H1 (cell line): Measurements from ENCODE around the gene FARSB. TPM values are rescaled to one million over a fixed set of nuclear protein-coding genes. Genes with fewer than 3 reads are reported as not detected.

Source experiments
- CTCF ChIA-PET: fragments of 300-600 bp; sonication (Branson Sonifier 250); formaldehyde crosslinking; loops from one replicate; lab custom pipeline; 2021; ENCODE audit not compliant: partially characterized antibody; lab: Charles Lee
- POLR2A ChIA-PET: fragments of 300-600 bp; sonication (Branson Sonifier 250); formaldehyde crosslinking; loops from one replicate; lab custom pipeline; 2021; ENCODE audit warnings: inconsistent platforms; ENCODE audit not compliant: partially characterized antibody; lab: Charles Lee
- DNase-seq, 2 experiments: peaks; one replicate each; pipeline versions ENCODE4 v3.0.0 to v3.0.0-alpha.2; 2010 to 2022; ENCODE audit warnings: low spot score in 2 of 2, low read depth in 1 of 2, mixed read lengths in 1 of 2
- FAIRE-seq: peaks from 2 replicates; lab custom pipeline; 2011; peaks lifted over from hg19 to GRCh38; lab: Jason Lieb, UNC
- H2AFZ ChIP-seq: 2 replicates; pipeline ENCODE4 v1.8.1; 2012; ENCODE audit warnings: low read length, inconsistent platforms
- H2AK5ac ChIP-seq: 2 replicates; pipeline ENCODE4 v1.6.1; 2013; ENCODE audit warnings: low read depth, low read length
- H2BK120ac ChIP-seq: replicated peaks from 2 replicates; pipeline ENCODE3; 2013; ENCODE audit warnings: low read depth, low read length, inconsistent platforms
- H2BK12ac ChIP-seq: 2 replicates; pipeline ENCODE4 v1.6.1; 2013; ENCODE audit warnings: low read depth, low read length
- H2BK15ac ChIP-seq: 2 replicates; pipeline ENCODE4 v1.6.1; 2013; ENCODE audit warnings: low read length
- H2BK20ac ChIP-seq: 2 replicates; pipeline ENCODE4 v1.6.1; 2013; ENCODE audit warnings: low read length
- H2BK5ac ChIP-seq: 2 replicates; pipeline ENCODE4 v1.6.1; 2013; ENCODE audit warnings: low read depth, low read length
- H3K14ac ChIP-seq: 2 replicates; pipeline ENCODE4 v1.6.1; 2013; ENCODE audit warnings: inconsistent platforms; ENCODE audit not compliant: insufficient read length
- H3K18ac ChIP-seq: 2 replicates; pipeline ENCODE4 v1.6.1; 2013; ENCODE audit warnings: low read length; ENCODE audit errors: extremely low read depth
- H3K23ac ChIP-seq: 2 replicates; pipeline ENCODE4 v1.6.1; 2013; ENCODE audit warnings: inconsistent platforms; ENCODE audit not compliant: insufficient read length
- H3K23me2 ChIP-seq: 2 replicates; pipeline ENCODE4 v1.6.1; 2013; ENCODE audit warnings: low read depth, low read length
- H3K27ac ChIP-seq: 2 replicates; pipeline ENCODE4 v1.6.1; 2011; ENCODE audit warnings: low read depth, low read length, inconsistent platforms
- H3K27me3 ChIP-seq, 4 experiments: replicated peaks in 1 of 4; 1 replicate in 1 of 4; 2 replicates in 3 of 4; pipeline versions ENCODE4 v1.6.1 to v1.8.1; 2011 to 2013; ENCODE audit warnings: low read length in 3 of 4, mild to moderate bottlenecking in 3 of 4, inconsistent platforms in 2 of 4, mixed read lengths in 2 of 4, moderate library complexity in 1 of 4; ENCODE audit not compliant: control insufficient read depth in 3 of 4, insufficient read depth in 3 of 4; ENCODE audit errors: extremely low read depth in 1 of 4
- H3K36me3 ChIP-seq, 4 experiments: 2 replicates each; pipeline versions ENCODE4 v1.6.1 to v1.8.1; 2011 to 2013; ENCODE audit warnings: mild to moderate bottlenecking in 4 of 4, low read length in 3 of 4, moderate library complexity in 2 of 4, control low read depth in 1 of 4, inconsistent platforms in 1 of 4; ENCODE audit not compliant: insufficient read depth in 4 of 4, control insufficient read depth in 2 of 4
- H3K4ac ChIP-seq: replicated peaks from 2 replicates; pipeline ENCODE3; 2013; ENCODE audit warnings: low read length, low read depth, mixed read lengths, inconsistent platforms; ENCODE audit not compliant: insufficient read length
- H3K4me1 ChIP-seq, 4 experiments: replicated peaks in 1 of 4; 1 replicate in 1 of 4; 2 replicates in 3 of 4; pipeline versions ENCODE4 v1.6.1 to v1.8.1; 2011 to 2013; ENCODE audit warnings: low read length in 3 of 4, inconsistent platforms in 2 of 4, mixed read lengths in 1 of 4; ENCODE audit not compliant: insufficient read depth in 4 of 4, control insufficient read depth in 3 of 4
- H3K4me2 ChIP-seq, 2 experiments: 2 replicates each; pipeline versions ENCODE4 v1.6.1 to v1.8.1; 2011 to 2013; ENCODE audit warnings: low read depth in 2 of 2, low read length in 2 of 2, control low read depth in 1 of 2, inconsistent platforms in 1 of 2, mild to moderate bottlenecking in 1 of 2; ENCODE audit not compliant: insufficient read depth in 1 of 2
- H3K4me3 ChIP-seq, 4 experiments: fragments of 200-600, 300-600 bp in 1 of 4; sonication (generic), shearing (Covaris generic), sonication (Bioruptor Twin) in 1 of 4; 2 replicates each; pipeline versions ENCODE4 v1.5.1 to v1.8.1; 2011 to 2016; ENCODE audit warnings: low read length in 4 of 4, low read depth in 3 of 4, control low read depth in 2 of 4, inconsistent platforms in 2 of 4, mild to moderate bottlenecking in 2 of 4, mixed read lengths in 1 of 4, moderate library complexity in 1 of 4; ENCODE audit not compliant: insufficient read depth in 2 of 4; ENCODE audit errors: extremely low read depth in 1 of 4
- H3K56ac ChIP-seq: replicated peaks from 2 replicates; pipeline ENCODE3; 2013; ENCODE audit warnings: low read depth, mild to moderate bottlenecking, mixed read lengths, low read length, inconsistent platforms; ENCODE audit not compliant: insufficient read length
- H3K79me1 ChIP-seq: 2 replicates; pipeline ENCODE4 v1.6.1; 2013; ENCODE audit warnings: low read depth, low read length, control low read depth
- H3K79me2 ChIP-seq, 2 experiments: 2 replicates each; pipeline versions ENCODE4 v1.6.1 to v1.8.1; 2012 to 2013; ENCODE audit warnings: low read length in 2 of 2, mild to moderate bottlenecking in 2 of 2, inconsistent platforms in 1 of 2; ENCODE audit not compliant: insufficient read depth in 2 of 2, control insufficient read depth in 1 of 2
- H3K9ac ChIP-seq, 4 experiments: replicated peaks in 1 of 4; 1 replicate in 1 of 4; 2 replicates in 3 of 4; pipeline versions ENCODE4 v1.6.1 to v1.8.1; 2011 to 2013; ENCODE audit warnings: low read depth in 3 of 4, low read length in 3 of 4, control low read depth in 2 of 4, mild to moderate bottlenecking in 2 of 4, moderate library complexity in 2 of 4, inconsistent platforms in 1 of 4; ENCODE audit errors: extremely low read depth in 1 of 4
- H3K9me3 ChIP-seq, 2 experiments: 2 replicates each; pipeline versions ENCODE4 v1.6.1 to v1.8.1; 2012 to 2013; ENCODE audit warnings: mild to moderate bottlenecking in 2 of 2, moderate library complexity in 2 of 2, control low read depth in 1 of 2, inconsistent platforms in 1 of 2, low read depth in 1 of 2, low read length in 1 of 2, mixed read lengths in 1 of 2; ENCODE audit not compliant: insufficient read depth in 2 of 2
- H4K20me1 ChIP-seq, 2 experiments: replicated peaks in 1 of 2; 2 replicates each; pipeline versions ENCODE3 to v1.8.1; 2011 to 2013; ENCODE audit warnings: inconsistent platforms in 2 of 2, low read length in 2 of 2, mild to moderate bottlenecking in 1 of 2; ENCODE audit not compliant: insufficient read depth in 2 of 2, control insufficient read depth in 1 of 2
- H4K5ac ChIP-seq: 2 replicates; pipeline ENCODE4 v1.6.1; 2013; ENCODE audit warnings: low read length, low read depth, mixed read lengths, inconsistent platforms; ENCODE audit not compliant: insufficient read length
- H4K8ac ChIP-seq: 2 replicates; pipeline ENCODE4 v1.8.0; 2013; ENCODE audit warnings: mild to moderate bottlenecking, moderate library complexity, low read length, inconsistent platforms; ENCODE audit not compliant: insufficient read depth; ENCODE audit errors: extremely low read depth
- H4K91ac ChIP-seq: replicated peaks from 2 replicates; pipeline ENCODE3; 2013; ENCODE audit warnings: low read length, mixed read lengths, inconsistent platforms; ENCODE audit not compliant: insufficient read length
- EZH2 ChIP-seq: fragments of 200-600 bp; sonication (generic); IDR thresholded peaks from 2 replicates; pipeline ENCODE4 v1.7.1; 2012; ENCODE audit warnings: low read depth, mild to moderate bottlenecking, moderate library complexity, low read length, inconsistent platforms; ENCODE audit not compliant: severe bottlenecking
- JUN ChIP-seq: IDR thresholded peaks from 2 replicates; pipeline ENCODE4 v1.6.1; 2011; ENCODE audit warnings: low read depth, mild to moderate bottlenecking, improper control_type of control experiment, low read length
- KDM4A ChIP-seq: IDR thresholded peaks from one replicate; pipeline ENCODE4 v1.7.1; 2012; ENCODE audit warnings: low read depth, mild to moderate bottlenecking, moderate library complexity, low read length, inconsistent platforms; ENCODE audit not compliant: severe bottlenecking
- KDM5A ChIP-seq: fragments of 200-600 bp; IDR thresholded peaks from 2 replicates; pipeline ENCODE4 v1.7.1; 2012; ENCODE audit warnings: mild to moderate bottlenecking, low read length, inconsistent platforms, mixed read lengths
- POU5F1 ChIP-seq: IDR thresholded peaks from 2 replicates; pipeline ENCODE4 v1.6.1; 2011; ENCODE audit warnings: low read depth, mild to moderate bottlenecking, low read length, moderate library complexity
- RAD21 ChIP-seq, 2 experiments: IDR thresholded peaks in 1 of 2; conservative IDR thresholded peaks in 1 of 2; 2 replicates each; pipeline ENCODE4 v1.6.1; 2011; ENCODE audit warnings: low read depth in 2 of 2, low read length in 2 of 2, improper control_type of control experiment in 1 of 2, inconsistent platforms in 1 of 2, mild to moderate bottlenecking in 1 of 2, moderate library complexity in 1 of 2
- SP2 ChIP-seq: IDR thresholded peaks from 2 replicates; pipeline ENCODE4 v1.6.1; 2012; ENCODE audit warnings: mild to moderate bottlenecking, low read length, inconsistent platforms
- SP4 ChIP-seq: IDR thresholded peaks from 2 replicates; pipeline ENCODE4 v1.6.1; 2012; ENCODE audit warnings: low read length, inconsistent platforms
- TAF1 ChIP-seq: IDR thresholded peaks from 2 replicates; pipeline ENCODE4 v1.6.1; 2011; ENCODE audit warnings: mild to moderate bottlenecking, low read depth, low read length
- WGBS, 2 experiments: shearing (Covaris generic) in 1 of 2; methylation state at CpG; one replicate each; pipeline versions ENCODE4 v1.1.6 to v1.1.7; 2013 to 2015; ENCODE audit warnings: low lambda C conversion rate in 2 of 2, mixed read lengths in 2 of 2, inconsistent platforms in 1 of 2, low coverage in 1 of 2, missing lambda C conversion rate in 1 of 2; ENCODE audit not compliant: insufficient replicate concordance in 2 of 2, insufficient coverage in 1 of 2, insufficient read length in 1 of 2; ENCODE audit errors: extremely low coverage in 1 of 2, missing lambda C conversion rate in 1 of 2; 5-methylcytosine and 5-hydroxymethylcytosine counted together
- polyA plus RNA-seq, 7 experiments: library from polyadenylated mRNA; depleted of rRNA in 3 of 7; stranded (reverse) in 5 of 7; unstranded in 2 of 7; fragments of >200 nt in 5 of 7; fragments of 200-250 nt in 2 of 7; gene quantifications; 1 replicate in 5 of 7; 2 replicates in 1 of 7; 4 replicates in 1 of 7; pipeline versions ENCODE4 v1.2.1 to v1.2.3, GENCODE V29; 2011 to 2013; ENCODE audit warnings: missing spikeins in 2 of 7, mixed read lengths in 2 of 7
- total RNA-seq: library from RNA; stranded (reverse); fragmentation: NEBNext Ultra II Directional; extraction: Animal tissue kit (Norgen Biotek cat#: 25700); gene quantifications from 2 replicates; pipeline ENCODE4 v1.2.1, GENCODE V29; 2021
- TF ChIP-seq, protein P1 (sequence below): IDR thresholded peaks from 2 replicates; pipeline ENCODE4 v1.6.1; 2012; ENCODE audit warnings: inconsistent platforms
- TF ChIP-seq, protein P2 (sequence below): IDR thresholded peaks from 2 replicates; pipeline ENCODE4 v1.6.1; 2011; ENCODE audit warnings: low read depth, mild to moderate bottlenecking, low read length; ENCODE audit not compliant: insufficient read depth

The FARSB gene
- total and polyA plus RNA-seq, 2 of the 8 experiments (the other 6 are each of a cell fraction or from before 2014, with no cell fraction given) = 21.0 to 37.9 TPM

DNA sequence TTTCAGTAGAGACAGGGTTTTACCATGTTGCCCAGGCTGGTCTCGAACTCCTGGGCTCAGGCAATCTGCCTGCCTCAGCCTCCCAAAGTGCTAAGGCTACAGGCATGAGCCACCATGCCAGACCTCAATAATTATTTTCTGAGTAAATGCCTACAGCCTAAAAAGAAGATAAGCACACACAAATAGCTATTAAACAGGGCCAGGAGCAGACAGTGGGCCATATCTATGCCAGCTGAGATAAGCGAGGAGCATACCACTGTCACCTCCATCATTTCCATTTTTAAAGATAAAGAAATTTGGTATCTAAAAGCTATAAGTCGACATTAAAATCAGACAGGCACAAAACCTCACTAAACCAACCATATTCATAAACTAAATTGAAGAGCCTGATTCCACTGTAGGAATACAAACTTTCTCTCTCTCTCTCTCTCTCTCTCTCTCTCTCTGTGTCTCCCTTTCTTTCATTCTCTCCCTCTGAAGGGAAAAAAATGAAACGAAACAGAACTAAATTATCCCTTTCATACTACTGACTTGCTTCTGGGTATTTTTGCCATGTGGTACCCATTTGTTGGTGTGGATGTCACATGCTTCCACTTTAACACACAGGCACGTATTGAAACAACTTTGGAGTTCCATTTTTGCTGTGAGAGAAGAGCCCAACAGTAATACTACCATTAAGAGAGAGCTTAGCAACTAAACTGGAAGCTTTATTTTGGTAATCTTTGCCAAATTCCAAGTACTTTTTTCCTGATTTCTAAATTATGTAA lies 51.0 kb downstream of the FARSB start:
- Histone ChIP-seq H2BK12ac (no peak overlapping the region), H2BK20ac (no peak overlapping the region), H3K56ac (no peak overlapping the region), H4K5ac (no peak overlapping the region), H3K14ac (no peak overlapping the region), H2AK5ac (no peak overlapping the region), H3K4me1 (no peaks in the 10 kb centered on the region), H3K23ac (no peak overlapping the region), H3K9ac (no peak overlapping the region), H3K23me2 (no peaks in the 10 kb centered on the region), H2AFZ (no peak overlapping the region), H3K4ac (no peak overlapping the region), H2BK5ac (no peak overlapping the region), H3K4me2 (no peak overlapping the region), H3K18ac (no peak overlapping the region), H3K4me3 (no peak overlapping the region), H3K27ac (no peak overlapping the region), H3K79me1 (no peaks in the 10 kb centered on the region), H2BK120ac (no peak overlapping the region), H3K79me2 (no peaks in the 10 kb centered on the region), H4K91ac (no peak overlapping the region), H3K9me3 (no peaks in the 10 kb centered on the region), H2BK15ac (no peak overlapping the region), H3K36me3 (peaks cover 0 to 6% (median 1%) of the 10 kb centered on the region in 4 experiments; a peak in 4 of 8 replicates), H4K8ac (no peak overlapping the region), H4K20me1 (peaks cover 0 to 3% of the 10 kb centered on the region in 2 experiments), H3K27me3 (no peaks in the 10 kb centered on the region)
- ChIA-PET CTCF (interaction anchor here (0.6 to 1.5 kb wide), 3 partner anchors 10 to 87 kb away, joined by 3 read pairs; no protein-coding TSS in a partner anchor), POLR2A (interaction anchor here (1.1 kb wide), 1 partner anchor 11 kb away, joined by 3 read pairs; no protein-coding TSS in a partner anchor)
- FAIRE-seq (no peak), DNase-seq (no peak)
- 86% methylated on average over 5 of the region's 5 CpGs; no CpG with 5 or more reads in 1 of the 2 experiments for WGBS, 2 experiments
- TF ChIP-seq JUN = no peak
- TF ChIP-seq TAF1 = no peak
- no peak for TF ChIP-seq SP2
- no peak for TF ChIP-seq SP4
- TF ChIP-seq, protein P1, sequence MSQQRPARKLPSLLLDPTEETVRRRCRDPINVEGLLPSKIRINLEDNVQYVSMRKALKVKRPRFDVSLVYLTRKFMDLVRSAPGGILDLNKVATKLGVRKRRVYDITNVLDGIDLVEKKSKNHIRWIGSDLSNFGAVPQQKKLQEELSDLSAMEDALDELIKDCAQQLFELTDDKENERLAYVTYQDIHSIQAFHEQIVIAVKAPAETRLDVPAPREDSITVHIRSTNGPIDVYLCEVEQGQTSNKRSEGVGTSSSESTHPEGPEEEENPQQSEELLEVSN = no peak
- TF ChIP-seq, protein P2, sequence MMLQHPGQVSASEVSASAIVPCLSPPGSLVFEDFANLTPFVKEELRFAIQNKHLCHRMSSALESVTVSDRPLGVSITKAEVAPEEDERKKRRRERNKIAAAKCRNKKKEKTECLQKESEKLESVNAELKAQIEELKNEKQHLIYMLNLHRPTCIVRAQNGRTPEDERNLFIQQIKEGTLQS = no peak
- TF ChIP-seq KDM5A = no peak
- no peak for TF ChIP-seq KDM4A
- no peak for TF ChIP-seq POU5F1
- TF ChIP-seq RAD21 (IDR thresholded peaks at IDR 0.05 in 1 of 2, conservative IDR thresholded peaks at IDR 0.05 in 1 of 2; ENCODE audit: low read depth in 2 of 2, low read length in 2 of 2) = no peak
- no peak for TF ChIP-seq EZH2
